Measurements from ENCODE around the gene PAPPA. TPM values are rescaled to one million over a fixed set of nuclear protein-coding genes. Genes with fewer than 3 reads are reported as not detected.

PAPPA gene
- total and polyA plus RNA-seq, 2 of the 8 experiments (the other 6 are each of a cell fraction or from before 2014, with no cell fraction given), result 0.18 to 0.63 TPM

DNA sequence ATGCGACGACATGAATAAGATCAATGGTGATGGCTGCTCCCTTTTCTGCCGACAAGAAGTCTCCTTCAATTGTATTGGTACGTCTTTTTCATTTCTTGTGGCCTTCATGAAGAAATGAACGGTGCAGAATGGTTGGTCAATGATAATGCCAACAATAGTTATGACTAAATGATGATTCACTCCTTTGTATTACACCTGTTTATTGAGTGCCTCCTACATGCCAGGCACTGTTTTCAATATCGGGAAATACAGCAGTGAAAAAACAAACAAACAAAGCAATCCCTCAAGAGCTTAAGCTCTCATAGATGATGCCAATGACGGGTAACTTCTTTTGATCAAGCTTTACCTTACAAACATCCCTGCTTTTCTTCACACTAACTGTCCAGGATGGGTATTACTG is 117.7 kb downstream of the PAPPA start (continued):
- TF ChIP-seq, protein P1, sequence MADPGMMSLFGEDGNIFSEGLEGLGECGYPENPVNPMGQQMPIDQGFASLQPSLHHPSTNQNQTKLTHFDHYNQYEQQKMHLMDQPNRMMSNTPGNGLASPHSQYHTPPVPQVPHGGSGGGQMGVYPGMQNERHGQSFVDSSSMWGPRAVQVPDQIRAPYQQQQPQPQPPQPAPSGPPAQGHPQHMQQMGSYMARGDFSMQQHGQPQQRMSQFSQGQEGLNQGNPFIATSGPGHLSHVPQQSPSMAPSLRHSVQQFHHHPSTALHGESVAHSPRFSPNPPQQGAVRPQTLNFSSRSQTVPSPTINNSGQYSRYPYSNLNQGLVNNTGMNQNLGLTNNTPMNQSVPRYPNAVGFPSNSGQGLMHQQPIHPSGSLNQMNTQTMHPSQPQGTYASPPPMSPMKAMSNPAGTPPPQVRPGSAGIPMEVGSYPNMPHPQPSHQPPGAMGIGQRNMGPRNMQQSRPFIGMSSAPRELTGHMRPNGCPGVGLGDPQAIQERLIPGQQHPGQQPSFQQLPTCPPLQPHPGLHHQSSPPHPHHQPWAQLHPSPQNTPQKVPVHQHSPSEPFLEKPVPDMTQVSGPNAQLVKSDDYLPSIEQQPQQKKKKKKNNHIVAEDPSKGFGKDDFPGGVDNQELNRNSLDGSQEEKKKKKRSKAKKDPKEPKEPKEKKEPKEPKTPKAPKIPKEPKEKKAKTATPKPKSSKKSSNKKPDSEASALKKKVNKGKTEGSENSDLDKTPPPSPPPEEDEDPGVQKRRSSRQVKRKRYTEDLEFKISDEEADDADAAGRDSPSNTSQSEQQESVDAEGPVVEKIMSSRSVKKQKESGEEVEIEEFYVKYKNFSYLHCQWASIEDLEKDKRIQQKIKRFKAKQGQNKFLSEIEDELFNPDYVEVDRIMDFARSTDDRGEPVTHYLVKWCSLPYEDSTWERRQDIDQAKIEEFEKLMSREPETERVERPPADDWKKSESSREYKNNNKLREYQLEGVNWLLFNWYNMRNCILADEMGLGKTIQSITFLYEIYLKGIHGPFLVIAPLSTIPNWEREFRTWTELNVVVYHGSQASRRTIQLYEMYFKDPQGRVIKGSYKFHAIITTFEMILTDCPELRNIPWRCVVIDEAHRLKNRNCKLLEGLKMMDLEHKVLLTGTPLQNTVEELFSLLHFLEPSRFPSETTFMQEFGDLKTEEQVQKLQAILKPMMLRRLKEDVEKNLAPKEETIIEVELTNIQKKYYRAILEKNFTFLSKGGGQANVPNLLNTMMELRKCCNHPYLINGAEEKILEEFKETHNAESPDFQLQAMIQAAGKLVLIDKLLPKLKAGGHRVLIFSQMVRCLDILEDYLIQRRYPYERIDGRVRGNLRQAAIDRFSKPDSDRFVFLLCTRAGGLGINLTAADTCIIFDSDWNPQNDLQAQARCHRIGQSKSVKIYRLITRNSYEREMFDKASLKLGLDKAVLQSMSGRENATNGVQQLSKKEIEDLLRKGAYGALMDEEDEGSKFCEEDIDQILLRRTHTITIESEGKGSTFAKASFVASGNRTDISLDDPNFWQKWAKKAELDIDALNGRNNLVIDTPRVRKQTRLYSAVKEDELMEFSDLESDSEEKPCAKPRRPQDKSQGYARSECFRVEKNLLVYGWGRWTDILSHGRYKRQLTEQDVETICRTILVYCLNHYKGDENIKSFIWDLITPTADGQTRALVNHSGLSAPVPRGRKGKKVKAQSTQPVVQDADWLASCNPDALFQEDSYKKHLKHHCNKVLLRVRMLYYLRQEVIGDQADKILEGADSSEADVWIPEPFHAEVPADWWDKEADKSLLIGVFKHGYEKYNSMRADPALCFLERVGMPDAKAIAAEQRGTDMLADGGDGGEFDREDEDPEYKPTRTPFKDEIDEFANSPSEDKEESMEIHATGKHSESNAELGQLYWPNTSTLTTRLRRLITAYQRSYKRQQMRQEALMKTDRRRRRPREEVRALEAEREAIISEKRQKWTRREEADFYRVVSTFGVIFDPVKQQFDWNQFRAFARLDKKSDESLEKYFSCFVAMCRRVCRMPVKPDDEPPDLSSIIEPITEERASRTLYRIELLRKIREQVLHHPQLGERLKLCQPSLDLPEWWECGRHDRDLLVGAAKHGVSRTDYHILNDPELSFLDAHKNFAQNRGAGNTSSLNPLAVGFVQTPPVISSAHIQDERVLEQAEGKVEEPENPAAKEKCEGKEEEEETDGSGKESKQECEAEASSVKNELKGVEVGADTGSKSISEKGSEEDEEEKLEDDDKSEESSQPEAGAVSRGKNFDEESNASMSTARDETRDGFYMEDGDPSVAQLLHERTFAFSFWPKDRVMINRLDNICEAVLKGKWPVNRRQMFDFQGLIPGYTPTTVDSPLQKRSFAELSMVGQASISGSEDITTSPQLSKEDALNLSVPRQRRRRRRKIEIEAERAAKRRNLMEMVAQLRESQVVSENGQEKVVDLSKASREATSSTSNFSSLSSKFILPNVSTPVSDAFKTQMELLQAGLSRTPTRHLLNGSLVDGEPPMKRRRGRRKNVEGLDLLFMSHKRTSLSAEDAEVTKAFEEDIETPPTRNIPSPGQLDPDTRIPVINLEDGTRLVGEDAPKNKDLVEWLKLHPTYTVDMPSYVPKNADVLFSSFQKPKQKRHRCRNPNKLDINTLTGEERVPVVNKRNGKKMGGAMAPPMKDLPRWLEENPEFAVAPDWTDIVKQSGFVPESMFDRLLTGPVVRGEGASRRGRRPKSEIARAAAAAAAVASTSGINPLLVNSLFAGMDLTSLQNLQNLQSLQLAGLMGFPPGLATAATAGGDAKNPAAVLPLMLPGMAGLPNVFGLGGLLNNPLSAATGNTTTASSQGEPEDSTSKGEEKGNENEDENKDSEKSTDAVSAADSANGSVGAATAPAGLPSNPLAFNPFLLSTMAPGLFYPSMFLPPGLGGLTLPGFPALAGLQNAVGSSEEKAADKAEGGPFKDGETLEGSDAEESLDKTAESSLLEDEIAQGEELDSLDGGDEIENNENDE (IDR thresholded peaks at IDR 0.05; ENCODE audit: insufficient replicate concordance, low read length), result no peak
- TF ChIP-seq TEAD4 (IDR thresholded peaks at IDR 0.05; ENCODE audit: low read depth, low read length), result no peak
- TF ChIP-seq MAFK (IDR thresholded peaks at IDR 0.05; ENCODE audit: low read depth, low read length), result no peak
- TF ChIP-seq ZNF274 (IDR thresholded peaks at IDR 0.05; ENCODE audit: borderline replicate concordance, extremely low read depth, low read length), result no peak
- TF ChIP-seq CBX5 (IDR thresholded peaks at IDR 0.05; ENCODE audit: low read depth, low read length), result no peak
- no peak for TF ChIP-seq SIRT6 (IDR thresholded peaks at IDR 0.05; ENCODE audit: low read length)
- TF ChIP-seq CHD2 (IDR thresholded peaks at IDR 0.05; ENCODE audit: low read length), result no peak
- no peak for TF ChIP-seq RBBP5 (IDR thresholded peaks at IDR 0.05; ENCODE audit: borderline replicate concordance, low read depth, low read length)
- no peak for TF ChIP-seq BCL11A (IDR thresholded peaks at IDR 0.05; ENCODE audit: low read depth in 2 of 2, low read length in 2 of 2)

Measured in H1 (cell line).